BLaER1 (cell line): ENCODE results near the gene SFXN2.

Experiments used
- H3K27ac ChIP-seq: shearing (Covaris generic); formaldehyde crosslinking; 2 replicates; pipeline ENCODE4 v1.8.1; 2022
- H3K27me3 ChIP-seq: shearing (Covaris generic); formaldehyde crosslinking; 2 replicates; pipeline ENCODE4 v1.8.1; 2022
- H3K36me3 ChIP-seq: shearing (Covaris generic); formaldehyde crosslinking; 2 replicates; pipeline ENCODE4 v1.8.1; 2022
- H3K4me1 ChIP-seq: shearing (Covaris generic); formaldehyde crosslinking; 2 replicates; pipeline ENCODE4 v1.8.1; 2022
- H3K4me2 ChIP-seq: shearing (Covaris generic); formaldehyde crosslinking; 2 replicates; pipeline ENCODE4 v1.8.1; 2022
- H3K4me3 ChIP-seq: shearing (Covaris generic); formaldehyde crosslinking; 2 replicates; pipeline ENCODE4 v1.8.1; 2022
- H3K9ac ChIP-seq: shearing (Covaris generic); formaldehyde crosslinking; 2 replicates; pipeline ENCODE4 v1.8.1; 2022
- H3K9me3 ChIP-seq: shearing (Covaris generic); formaldehyde crosslinking; 2 replicates; pipeline ENCODE4 v1.8.1; 2022
- H4K20me1 ChIP-seq: shearing (Covaris generic); formaldehyde crosslinking; 2 replicates; pipeline ENCODE4 v1.8.1; 2022
- Cebpa-rat ChIP-seq: shearing (Covaris generic); IDR thresholded peaks from 2 replicates; pipeline ENCODE4 v1.8.1; 2022

Gene SFXN2

DNA sequence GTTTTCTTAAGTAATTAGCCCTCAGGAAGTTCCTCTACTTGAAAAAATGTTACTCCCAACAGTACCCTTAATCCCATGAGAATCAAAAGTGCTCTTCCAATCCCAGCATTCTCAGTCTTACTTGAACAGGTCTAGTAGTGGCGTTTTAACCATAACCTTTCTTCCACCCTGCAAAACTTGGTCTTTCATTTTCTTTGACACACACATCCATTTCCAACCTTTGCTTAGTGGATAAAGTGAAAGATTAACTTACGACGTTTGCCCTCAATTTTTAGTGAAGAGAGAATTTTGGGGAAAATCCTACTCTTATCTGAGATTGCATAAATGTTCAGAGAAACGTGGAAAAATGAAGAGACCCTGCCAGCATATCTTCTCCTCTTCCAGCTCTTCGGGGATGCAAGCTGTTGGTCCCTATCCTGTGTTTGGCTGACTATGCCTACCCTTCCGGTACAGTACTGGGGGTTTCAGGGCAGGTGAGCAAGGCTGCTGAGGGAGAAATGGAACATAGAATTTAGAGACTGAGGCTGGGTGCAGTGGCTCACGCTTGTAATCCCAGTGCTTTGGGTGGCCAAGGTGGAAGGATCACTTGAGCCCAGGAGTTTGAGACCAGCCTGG is 48.1 kb downstream of the SFXN2 start:
- TF ChIP-seq Cebpa-rat, result no peak
- H3K9ac ChIP-seq, result no peak overlapping the region
- H3K27ac ChIP-seq, result no peak overlapping the region
- peaks cover 25% of the 10 kb centered on the region for H3K4me1 ChIP-seq
- no peak overlapping the region for H3K4me2 ChIP-seq
- H3K9me3 ChIP-seq, result peaks cover 17% of the 10 kb centered on the region
- H4K20me1 ChIP-seq, result no peaks in the 10 kb centered on the region; the same call in 1 of the 2 replicates
- peaks cover 59% of the 10 kb centered on the region for H3K36me3 ChIP-seq
- no peaks in the 10 kb centered on the region for H3K27me3 ChIP-seq
- H3K4me3 ChIP-seq, result no peak overlapping the region

GRCh38 chr10:102763037-102763607 is 48.7 kb downstream of the SFXN2 start:
- no peak overlapping the region for H3K4me2 ChIP-seq
- no peaks in the 10 kb centered on the region; the same call in 1 of the 2 replicates for H4K20me1 ChIP-seq
- no peak overlapping the region for H3K9ac ChIP-seq
- no peak for TF ChIP-seq Cebpa-rat
- no peaks in the 10 kb centered on the region for H3K27me3 ChIP-seq
- H3K4me1 ChIP-seq, result peaks cover 25% of the 10 kb centered on the region
- no peak overlapping the region for H3K4me3 ChIP-seq
- H3K36me3 ChIP-seq, result peaks cover 59% of the 10 kb centered on the region
- no peak overlapping the region for H3K27ac ChIP-seq
- H3K9me3 ChIP-seq, result peaks cover 16% of the 10 kb centered on the region

DNA sequence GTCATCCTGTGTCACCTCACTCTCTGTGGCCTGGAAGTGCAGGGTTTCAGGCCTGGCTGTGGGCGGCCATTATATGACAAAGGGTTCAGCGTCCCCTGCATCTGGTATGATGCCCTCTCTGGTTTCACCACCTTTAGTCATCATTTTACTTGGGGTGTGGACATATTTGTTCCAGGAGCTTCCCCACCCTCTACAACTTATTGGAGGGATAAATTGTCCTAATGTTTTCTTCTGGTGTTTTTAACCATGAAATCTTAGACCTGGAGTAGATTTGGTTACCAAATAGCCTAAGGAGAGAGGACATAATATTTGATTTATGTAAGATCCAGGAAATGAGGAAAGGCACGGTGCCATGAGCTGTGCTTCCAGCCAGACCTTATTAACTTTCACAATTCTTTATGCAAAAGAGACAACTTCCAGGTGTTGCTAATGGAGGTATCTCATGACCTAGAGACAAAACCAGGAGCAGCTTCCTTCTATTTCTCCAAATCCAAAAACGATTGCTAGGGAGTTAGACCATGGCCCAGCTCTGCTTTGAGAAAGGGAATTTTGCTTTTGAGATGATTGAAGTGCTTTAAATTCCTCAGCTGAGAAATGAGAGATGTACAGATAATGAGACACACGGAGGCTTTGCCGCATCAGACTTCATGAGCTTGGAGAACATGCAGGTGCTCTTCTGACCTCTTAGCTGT is 50.2 kb downstream of the SFXN2 start:
- Histone ChIP-seq H3K4me2 (no peak overlapping the region), H3K4me1 (peaks cover 25% of the 10 kb centered on the region), H3K36me3 (peaks cover 44% of the 10 kb centered on the region), H3K27ac (no peak overlapping the region), H3K9ac (no peak overlapping the region), H4K20me1 (no peaks in the 10 kb centered on the region; the same call in 1 of the 2 replicates), H3K4me3 (no peak overlapping the region), H3K27me3 (no peaks in the 10 kb centered on the region), H3K9me3 (peaks cover 7% of the 10 kb centered on the region)
- TF ChIP-seq Cebpa-rat, result no peak

- peaks cover 37% of the 10 kb centered on the region for H3K36me3 ChIP-seq
- no peak overlapping the region for H3K4me3 ChIP-seq
- no peak overlapping the region for H3K27ac ChIP-seq
- no peaks in the 10 kb centered on the region; the same call in 1 of the 2 replicates for H4K20me1 ChIP-seq
- no peaks in the 10 kb centered on the region for H3K9me3 ChIP-seq
- H3K9ac ChIP-seq, result no peak overlapping the region
- peaks cover 25% of the 10 kb centered on the region for H3K4me1 ChIP-seq
- H3K4me2 ChIP-seq, result no peak overlapping the region
- TF ChIP-seq Cebpa-rat, result no peak
- H3K27me3 ChIP-seq, result no peaks in the 10 kb centered on the region
Measured at GRCh38 chr10:102765336-102765735, 50.9 kb downstream of the SFXN2 start.

GRCh38 chr10:102767428-102768160 is 53.2 kb downstream of the SFXN2 start:
- Histone ChIP-seq H3K36me3 (peaks cover 30% of the 10 kb centered on the region), H3K9me3 (no peaks in the 10 kb centered on the region), H3K4me1 (peaks cover 15% of the 10 kb centered on the region), H3K9ac (no peak overlapping the region), H3K27me3 (no peaks in the 10 kb centered on the region), H3K4me3 (no peak overlapping the region), H3K27ac (no peak overlapping the region), H3K4me2 (0 out of 2 replicates have a peak overlapping the region, but pooled peaks have one; percentile 43), H4K20me1 (no peaks in the 10 kb centered on the region; the same call in 1 of the 2 replicates)
- TF ChIP-seq Cebpa-rat, result no peak

DNA sequence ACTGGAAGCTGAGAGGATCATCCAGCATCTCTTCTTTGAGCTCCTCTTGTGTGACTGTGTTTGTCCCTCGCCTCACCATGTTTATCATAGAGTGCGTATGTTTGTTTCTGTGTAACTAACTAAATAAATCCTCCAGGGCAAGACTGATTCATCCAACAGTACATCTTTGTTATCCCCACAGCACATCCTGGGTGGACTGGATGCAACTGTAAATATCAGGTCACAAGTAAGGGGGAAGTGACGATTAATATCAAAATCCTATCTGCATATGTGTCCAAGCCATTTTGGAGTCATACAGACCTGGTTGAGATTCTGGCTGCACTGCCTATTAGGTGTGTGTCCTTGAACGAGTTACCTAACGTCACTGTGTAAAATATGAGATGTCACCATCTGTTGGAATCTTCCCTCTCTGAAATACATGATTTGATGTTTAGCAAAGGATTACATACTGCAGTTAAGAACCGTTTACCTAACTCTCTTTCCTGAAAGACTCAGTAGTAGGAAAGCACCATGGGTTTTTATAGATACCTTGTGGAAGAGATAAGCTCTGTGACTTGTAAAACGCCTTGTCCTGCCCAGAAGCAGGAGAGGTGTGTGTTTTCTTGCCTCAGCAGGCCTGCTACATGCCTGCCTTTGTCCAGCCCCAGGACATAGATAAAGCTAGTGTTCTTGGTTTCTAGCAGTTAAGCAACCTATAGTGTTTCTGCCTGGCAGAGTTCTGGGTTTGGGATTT is 55.1 kb downstream of the SFXN2 start:
- H3K4me1 ChIP-seq, result peaks cover 29% of the 10 kb centered on the region
- no peak overlapping the region for H3K27ac ChIP-seq
- H3K4me2 ChIP-seq, result no peak overlapping the region

DNA sequence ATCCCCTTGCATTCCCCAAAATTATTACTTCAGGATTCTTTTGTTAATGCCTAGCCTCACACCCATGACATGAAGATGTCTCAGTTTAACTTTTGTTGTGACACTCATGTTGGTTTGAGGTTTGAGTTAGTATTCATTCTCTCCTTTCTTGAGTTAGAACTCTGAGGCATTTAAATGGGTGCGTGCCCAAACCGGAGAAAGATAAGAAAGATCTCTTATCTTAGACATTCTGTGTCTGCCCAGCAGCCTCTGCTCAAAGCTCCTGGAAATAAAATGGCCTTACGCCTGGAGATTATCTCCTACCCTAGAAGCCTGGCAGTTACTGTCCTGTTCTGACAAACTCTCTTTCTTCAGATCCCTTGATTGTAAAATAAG is 55.7 kb downstream of the SFXN2 start:
- no peaks in the 10 kb centered on the region; the same call in 1 of the 2 replicates for H4K20me1 ChIP-seq
- H3K27ac ChIP-seq, result no peak overlapping the region

More for the DNA sequence above, 55.1 kb downstream of the SFXN2 start:
- H3K27me3 ChIP-seq, result no peaks in the 10 kb centered on the region
- no peaks in the 10 kb centered on the region; the same call in 1 of the 2 replicates for H4K20me1 ChIP-seq
- H3K36me3 ChIP-seq, result peaks cover 12% of the 10 kb centered on the region
- TF ChIP-seq Cebpa-rat, result no peak
- H3K9ac ChIP-seq, result no peak overlapping the region
- H3K9me3 ChIP-seq, result no peaks in the 10 kb centered on the region
- no peak overlapping the region for H3K4me3 ChIP-seq

GRCh38 chr10:102770792-102771191 is 56.4 kb downstream of the SFXN2 start:
- Histone ChIP-seq H3K9me3 (no peaks in the 10 kb centered on the region), H4K20me1 (no peaks in the 10 kb centered on the region; the same call in 1 of the 2 replicates), H3K36me3 (no peaks in the 10 kb centered on the region), H3K27me3 (no peaks in the 10 kb centered on the region), H3K4me3 (no peak overlapping the region), H3K4me2 (no peak overlapping the region), H3K27ac (no peak overlapping the region), H3K4me1 (peaks cover 41% of the 10 kb centered on the region), H3K9ac (no peak overlapping the region)
- TF ChIP-seq Cebpa-rat, result no peak

More for the DNA sequence above, 55.7 kb downstream of the SFXN2 start:
- no peak for TF ChIP-seq Cebpa-rat
- H3K36me3 ChIP-seq, result peaks cover 7% of the 10 kb centered on the region
- no peaks in the 10 kb centered on the region for H3K27me3 ChIP-seq
- H3K4me1 ChIP-seq, result peaks cover 34% of the 10 kb centered on the region
- no peak overlapping the region for H3K4me3 ChIP-seq
- H3K9me3 ChIP-seq, result no peaks in the 10 kb centered on the region
- no peak overlapping the region for H3K9ac ChIP-seq
- H3K4me2 ChIP-seq, result no peak overlapping the region

DNA sequence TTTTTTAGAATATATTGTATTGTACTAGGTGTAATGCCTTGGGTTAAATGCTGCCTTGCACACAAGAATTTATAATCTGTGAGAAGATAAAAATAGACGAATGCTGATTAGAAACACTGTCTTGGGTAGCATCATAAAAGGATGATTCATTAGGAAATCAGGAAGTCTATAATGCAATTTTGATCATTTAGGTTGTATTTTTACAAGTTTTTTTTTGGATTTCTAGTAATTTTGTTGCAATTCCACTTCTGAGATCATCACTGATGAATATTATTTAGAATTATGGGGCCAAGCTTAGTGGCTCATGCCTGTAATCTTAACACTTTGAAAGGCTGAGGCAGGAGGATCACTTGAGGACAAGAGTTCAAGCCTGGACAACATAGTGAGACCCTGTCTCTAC is 58.9 kb downstream of the SFXN2 start:
- Histone ChIP-seq H3K4me1 (peaks cover 52% of the 10 kb centered on the region), H3K9me3 (no peaks in the 10 kb centered on the region), H3K27me3 (no peaks in the 10 kb centered on the region), H3K9ac (no peak overlapping the region), H3K4me2 (peak overlapping the region; percentile 95; the same call in 1 of the 2 replicates), H4K20me1 (no peaks in the 10 kb centered on the region; the same call in 1 of the 2 replicates), H3K4me3 (no peak overlapping the region), H3K27ac (no peak overlapping the region), H3K36me3 (0 out of 2 replicates have a peak, but pooled peaks cover 4% of the 10 kb centered on the region)
- no peak for TF ChIP-seq Cebpa-rat
